GM18511 (cell line): ENCODE measurements around the gene GLDN.

Experiments used
- ATAC-seq: cut with Tn5 transposase; IDR thresholded peaks from one replicate; pipeline ENCODE4 v1.9.1; 2021; ENCODE audit warnings: mild to moderate bottlenecking, moderate library complexity; ENCODE audit not compliant: unreplicated experiment

The GLDN gene

GRCh38 chr15:51355096-51355495, 13.6 kb downstream of the GLDN start:
- ATAC-seq = no peak

DNA sequence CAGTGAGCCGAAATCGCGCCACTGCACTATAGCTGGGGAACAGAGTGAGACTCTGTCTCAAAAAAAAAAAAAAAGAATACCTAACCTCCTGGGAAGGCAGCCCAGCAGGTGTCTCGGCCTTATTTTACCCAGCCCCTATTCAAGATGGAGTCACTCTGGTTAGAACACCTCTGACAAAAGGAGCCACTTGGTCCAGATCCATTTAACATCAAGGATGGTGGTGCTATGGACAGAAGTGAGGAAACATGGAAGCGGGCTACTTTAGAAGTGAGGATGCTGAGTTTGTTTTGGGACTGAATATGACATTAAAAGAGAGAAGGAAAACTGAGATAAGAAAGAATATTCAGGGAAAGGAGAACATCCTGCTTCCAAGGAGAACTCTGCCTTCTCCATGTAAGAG, 14.7 kb downstream of the GLDN start:
- no peak for ATAC-seq

- no peak for ATAC-seq
These were observed 15.5 kb downstream of the GLDN start for GRCh38 chr15:51356983-51357382.

DNA sequence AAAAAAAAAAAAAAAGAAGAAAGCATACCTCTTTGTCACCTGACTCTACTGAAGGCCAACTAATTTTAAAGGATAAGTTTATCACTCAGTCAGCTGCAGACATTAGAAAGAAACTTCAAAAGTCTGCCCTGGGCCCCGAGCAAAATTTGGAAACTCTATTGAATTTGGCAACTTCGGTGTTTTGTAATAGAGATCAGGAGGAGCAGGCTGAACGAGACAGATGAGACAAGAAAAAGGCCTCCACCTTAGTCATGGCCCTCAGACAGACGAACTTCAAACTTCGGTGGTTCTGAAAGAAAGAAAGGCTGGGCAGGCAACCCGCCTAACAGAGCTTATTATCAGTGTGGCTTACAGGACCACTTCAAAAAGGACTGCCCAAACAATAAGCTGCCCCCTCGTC, 18.5 kb downstream of the GLDN start:
- ATAC-seq = no peak

- ATAC-seq = no peak
These were observed 21.9 kb downstream of the GLDN start for GRCh38 chr15:51363383-51363782.

- ATAC-seq = no peak
These were observed 24.0 kb downstream of the GLDN start for GRCh38 chr15:51365417-51365816.

DNA sequence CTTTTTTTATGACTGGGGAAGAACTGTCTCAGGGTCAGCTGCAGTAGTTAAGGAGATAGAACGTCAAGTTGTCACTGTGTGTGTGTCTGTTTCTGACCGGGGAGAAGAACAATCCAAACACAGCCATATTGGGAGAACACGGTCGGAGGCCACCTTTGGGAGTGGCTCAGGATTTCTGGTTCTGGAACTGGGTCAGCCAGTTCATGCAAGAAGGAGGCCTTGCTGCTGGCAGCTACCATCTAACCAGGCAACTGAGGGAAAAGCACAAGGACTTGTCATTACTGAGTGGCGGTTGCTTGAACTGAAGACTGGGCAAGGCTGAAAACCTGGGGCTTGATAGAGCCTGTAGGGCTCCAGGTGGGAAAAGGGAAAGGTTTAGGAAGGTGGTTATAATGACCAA, 24.6 kb downstream of the GLDN start:
- ATAC-seq = no peak

DNA sequence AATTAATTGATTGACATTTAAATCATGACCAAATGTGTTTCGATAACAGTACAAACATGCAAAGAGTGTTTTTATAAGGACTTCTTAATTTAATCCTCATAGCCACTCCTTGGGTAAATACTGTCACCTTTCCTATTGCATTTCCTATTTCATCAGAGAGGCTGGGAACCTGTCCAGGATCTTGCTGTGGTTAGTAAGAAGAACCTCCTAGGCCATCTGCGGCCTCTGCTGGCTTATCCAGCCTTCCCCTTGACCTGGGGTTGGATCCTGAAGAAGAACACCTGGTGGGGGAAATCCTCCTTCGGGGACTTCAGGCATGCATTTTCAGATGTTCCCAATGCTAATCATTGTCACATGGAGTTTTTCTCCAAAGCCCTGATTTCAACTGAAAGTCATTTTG, 25.5 kb downstream of the GLDN start:
- ATAC-seq = no peak

- ATAC-seq = no peak
These were observed 26.0 kb downstream of the GLDN start for GRCh38 chr15:51367322-51367976.

DNA sequence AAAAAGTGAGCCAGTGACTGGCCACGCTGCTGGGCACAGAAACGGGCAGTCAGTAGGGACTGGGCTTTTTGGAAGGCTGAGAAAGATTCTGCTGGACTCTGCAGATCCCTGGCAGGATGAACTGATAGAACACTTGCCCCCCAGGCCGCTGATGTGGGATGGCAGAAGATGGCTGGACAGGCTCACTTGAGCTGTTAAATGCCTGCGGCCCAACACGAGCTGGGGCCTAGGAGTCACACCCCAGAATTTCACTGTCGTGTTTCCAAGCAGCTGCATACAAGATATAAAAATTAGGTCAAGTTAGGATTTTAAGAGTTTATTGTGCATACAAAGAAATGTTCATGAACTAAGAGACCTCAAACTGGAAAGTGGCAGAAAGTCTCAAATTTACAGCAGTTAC, 26.9 kb downstream of the GLDN start:
- no peak for ATAC-seq

DNA sequence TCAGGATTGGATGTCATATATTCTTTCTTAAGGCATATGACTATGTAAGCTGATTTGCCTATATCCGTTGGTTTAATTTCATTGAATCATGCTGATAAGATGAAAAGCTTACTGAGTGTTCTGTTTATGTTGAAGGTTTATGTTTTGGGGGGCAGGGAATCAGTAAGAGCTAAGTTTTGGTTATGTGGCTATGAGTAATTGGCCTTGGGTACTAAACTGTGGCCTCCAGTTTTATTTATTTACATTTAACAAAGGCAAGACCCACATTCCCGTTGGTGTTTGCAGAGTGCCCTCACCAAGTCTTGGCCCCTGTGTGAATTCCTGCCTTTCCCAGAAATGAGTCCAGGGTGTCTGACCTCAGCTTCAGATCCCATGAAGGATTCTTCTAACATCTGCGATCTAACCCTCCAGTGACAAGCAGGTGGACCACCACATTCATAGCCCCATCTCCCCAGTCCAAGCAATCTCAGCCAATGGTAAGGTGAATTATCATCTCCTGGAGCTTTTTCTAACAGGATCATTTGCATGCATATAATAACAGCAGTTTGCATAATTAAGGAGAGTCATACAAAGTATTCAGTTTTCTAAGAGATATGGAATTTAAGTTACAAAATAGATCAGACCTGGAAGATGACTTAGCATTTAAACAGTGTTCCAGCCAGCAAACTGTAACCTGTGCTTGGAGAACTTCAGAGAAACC, 27.4 kb downstream of the GLDN start:
- no peak for ATAC-seq

DNA sequence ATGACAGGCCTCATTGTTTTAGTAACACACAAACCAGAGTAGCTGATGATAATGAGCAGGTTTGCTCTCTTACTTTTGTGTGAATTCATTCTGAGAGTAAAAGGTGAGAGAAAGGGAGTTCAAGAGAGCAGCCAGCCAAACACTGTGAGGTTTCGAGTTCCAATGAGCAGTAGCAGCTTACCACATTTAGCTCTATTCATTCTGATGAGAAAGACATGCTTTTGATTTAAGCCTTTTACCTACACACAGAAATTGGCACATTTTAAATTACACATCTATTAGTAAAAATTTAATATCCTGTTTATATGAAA, 28.0 kb downstream of the GLDN start:
- ATAC-seq = peak; percentile 45

- no peak for ATAC-seq
These were observed 29.8 kb downstream of the GLDN start for GRCh38 chr15:51371266-51371665.

- no peak for ATAC-seq
These were observed 32.7 kb downstream of the GLDN start for GRCh38 chr15:51374131-51374530.

DNA sequence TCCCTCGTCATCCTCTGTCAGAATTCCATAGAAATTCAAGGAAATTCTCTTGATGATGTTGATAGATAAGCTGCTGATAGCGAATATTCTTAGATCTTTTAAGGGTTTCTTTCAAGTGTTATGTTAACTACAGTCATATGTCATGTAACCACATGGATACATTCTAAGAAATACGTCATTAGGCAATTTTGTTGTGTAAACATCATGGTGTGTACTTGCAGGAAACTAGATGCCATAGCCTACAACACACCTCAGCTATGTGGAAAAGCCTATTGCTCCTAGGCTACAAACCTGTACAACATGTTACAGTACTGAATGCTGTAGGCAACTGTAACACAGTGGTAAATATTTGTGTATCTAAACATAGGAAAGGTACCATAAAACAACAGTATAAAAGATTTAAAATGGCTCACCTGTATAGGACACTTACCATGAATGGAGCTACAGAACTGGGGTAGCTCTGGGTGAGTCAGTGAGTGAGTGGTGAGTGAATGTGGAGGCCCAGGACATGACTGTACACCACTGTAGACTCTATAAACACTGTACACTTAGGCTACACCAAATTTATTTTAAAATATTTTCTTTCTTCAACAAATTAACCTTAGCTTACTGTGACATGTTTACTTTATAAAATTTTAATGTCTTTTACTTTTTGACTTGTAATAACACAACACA, 34.6 kb downstream of the GLDN start:
- ATAC-seq = no peak

- ATAC-seq = no peak
These were observed 35.8 kb downstream of the GLDN start for GRCh38 chr15:51377038-51377786.

DNA sequence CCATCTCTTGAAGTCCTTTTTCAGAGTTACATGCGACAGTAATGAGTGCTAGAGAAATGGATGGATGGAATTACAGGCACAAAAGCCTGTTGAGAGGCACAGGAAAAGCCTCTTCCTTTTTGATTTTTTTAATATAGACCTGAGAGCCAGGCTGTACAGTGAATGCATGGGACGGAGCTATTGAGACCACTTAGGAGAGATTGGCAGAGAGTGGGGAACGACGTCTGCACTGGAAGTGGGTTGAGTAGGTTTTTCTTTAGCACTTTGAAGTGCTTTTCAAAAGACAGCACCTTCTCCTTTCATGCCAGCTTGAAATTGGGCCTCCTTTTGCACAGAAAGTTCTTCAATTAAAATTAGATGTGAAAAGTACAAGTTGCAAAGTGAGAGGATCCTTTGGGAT, 37.0 kb downstream of the GLDN start:
- no peak for ATAC-seq

- ATAC-seq = no peak
These were observed 37.9 kb downstream of the GLDN start for GRCh38 chr15:51379390-51379789.

DNA sequence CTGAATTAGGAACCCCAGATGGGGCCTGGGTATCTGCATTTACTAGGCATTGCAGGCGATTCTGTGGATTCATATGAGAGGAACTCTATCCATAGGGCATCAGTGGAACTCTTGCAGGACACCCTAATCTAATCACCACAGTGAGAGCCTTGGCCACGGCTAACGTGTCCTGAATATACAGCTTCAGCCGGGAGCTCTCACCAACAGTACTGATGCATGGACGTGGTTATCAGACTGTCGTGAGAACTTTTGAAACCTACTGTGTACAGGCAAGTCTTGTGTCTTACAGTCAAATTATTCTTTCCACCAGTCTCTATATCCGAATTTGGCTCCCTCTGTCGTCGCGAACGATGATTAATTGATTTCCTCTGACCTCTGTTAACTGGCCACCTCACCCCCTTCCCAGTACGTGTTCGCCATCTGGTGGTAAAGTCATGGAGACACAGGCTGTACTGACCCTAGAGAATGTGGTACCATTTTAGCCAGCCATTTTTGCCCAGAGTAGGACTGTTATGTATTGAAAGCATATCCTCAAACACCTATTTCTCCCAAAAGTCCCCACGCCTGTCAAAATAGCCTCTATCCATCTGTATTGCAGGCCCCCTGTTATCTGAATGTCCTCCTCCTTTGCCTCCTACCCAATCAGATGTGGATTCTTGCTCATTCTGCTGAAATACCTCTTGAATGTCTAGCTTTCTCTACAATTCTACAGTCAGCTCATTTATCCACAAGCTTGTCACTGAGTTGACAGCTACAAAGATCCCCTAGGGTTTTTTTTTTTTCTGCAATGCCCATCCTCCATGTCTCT, 39.7 kb downstream of the GLDN start:
- peak; percentile 87 for ATAC-seq

GRCh38 chr15:51382787-51383186, 41.3 kb downstream of the GLDN start:
- no peak for ATAC-seq

GRCh38 chr15:51386029-51386428, 44.6 kb downstream of the GLDN start:
- ATAC-seq = no peak
